ENCODE measurements around the gene DDX6. TPM values are rescaled to one million over a fixed set of nuclear protein-coding genes. Genes with fewer than 3 reads are reported as not detected.
"Not testable (repeated sequence)": the region's sequence is repeated elsewhere in the genome, so short reads cannot be mapped to it uniquely, and the experiment has no call there.

DDX6 gene
- total RNA-seq, 5 donors from 2014 or later (not counting 1 experiment from before 2014, with no cell fraction given), result 220 to 312 (median 244) TPM

DNA sequence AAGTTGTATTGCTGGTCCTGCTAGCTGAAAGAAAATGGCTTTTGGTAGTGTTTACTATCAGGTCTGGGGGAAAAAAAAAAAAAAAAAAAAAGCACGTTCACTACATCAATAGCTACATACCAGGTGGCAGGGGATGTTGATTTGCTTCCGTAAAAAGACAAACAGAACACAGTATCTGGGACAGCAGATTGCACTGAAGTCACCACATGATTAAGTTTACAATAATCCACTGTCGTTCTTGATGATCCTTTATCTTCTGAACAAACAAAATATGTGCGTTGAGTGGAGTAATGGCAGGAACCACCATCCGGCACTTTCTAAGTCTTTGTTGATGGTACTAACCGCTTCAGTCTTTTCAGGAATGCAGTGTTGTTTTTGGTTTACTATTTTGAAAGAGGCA is 48.7 kb downstream of the DDX6 start:
- no peaks in the 10 kb centered on the region for H3K36me3 Mint-ChIP-seq
- H3K4me3 Mint-ChIP-seq, result no peak overlapping the region
- no peak overlapping the region for H3K27ac Mint-ChIP-seq
- H3K27me3 Mint-ChIP-seq, result no peaks in the 10 kb centered on the region
- no peaks in the 10 kb centered on the region for H3K9me3 Mint-ChIP-seq
- H3K27me3 ChIP-seq (replicated peaks in 1 of 2; ENCODE audit: control insufficient read depth in 2 of 2, extremely low read depth in 1 of 2, insufficient read depth in 2 of 2, low read length in 1 of 2), result no peaks in the 10 kb centered on the region
- no peak overlapping the region for H3K27ac ChIP-seq (ENCODE audit: low read length)
- DNase-seq (no peak), ATAC-seq (replicated peaks in 1 of 4) (no peak)
- WGBS (ENCODE audit: insufficient coverage), result 93% methylated on average over 3 of the region's 6 CpGs
- CTCF ChIA-PET, result interaction anchor here in 1 of 2 donors (0.6 to 0.7 kb wide), 2 partner anchors 36 to 102 kb away, joined by 5 read pairs; no protein-coding TSS in a partner anchor
- H3K9me3 ChIP-seq, result no peaks in the 10 kb centered on the region
- peaks cover 0 to 4% (median 0%) of the 10 kb centered on the region in 3 donors for H3K4me1 Mint-ChIP-seq
- no peaks in the 10 kb centered on the region for H3K4me1 ChIP-seq (ENCODE audit: control insufficient read depth in 1 of 2, extremely low read depth in 1 of 2, insufficient read depth in 2 of 2, low read length in 2 of 2)
- H3K36me3 ChIP-seq (ENCODE audit: control insufficient read depth in 2 of 2, extremely low read depth in 1 of 2, insufficient read depth in 1 of 2, low read length in 1 of 2), result peaks cover 0 to 2% of the 10 kb centered on the region in 2 donors
- POLR2A ChIA-PET, result interaction anchor here in 1 of 2 donors (0.6 kb wide), 1 partner anchor 47 kb away, joined by 5 read pairs; no protein-coding TSS in a partner anchor
- no peak overlapping the region for H3K4me3 ChIP-seq (ENCODE audit: control insufficient read depth in 1 of 2, extremely low read depth in 1 of 2, low read length in 1 of 2)

DNA sequence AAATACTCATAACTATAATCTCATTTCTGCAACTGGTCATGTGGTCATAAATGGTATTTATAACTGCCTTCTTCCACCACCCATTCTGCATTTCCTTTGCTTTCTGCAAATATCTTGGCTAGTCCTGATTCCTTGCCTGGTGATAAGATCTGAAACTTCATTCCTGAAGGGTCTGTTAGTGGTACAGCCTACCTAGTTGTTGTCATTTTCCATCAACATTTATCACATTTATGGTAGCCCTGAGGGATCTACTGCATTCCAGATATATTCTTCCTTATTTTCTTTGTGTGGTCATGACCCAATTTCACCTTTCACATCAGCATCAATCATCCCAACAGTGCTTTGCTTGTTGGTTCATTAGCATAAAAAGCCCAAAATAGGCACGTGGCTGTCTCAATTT is 50.1 kb downstream of the DDX6 start:
- ChIA-PET CTCF (interaction anchor here in 1 of 2 donors (0.5 kb wide), 1 partner anchor 39 kb away, joined by 9 read pairs; no protein-coding TSS in a partner anchor), POLR2A (no interaction called here)
- no peak for ATAC-seq (replicated peaks in 1 of 4)
- H3K4me3 ChIP-seq (ENCODE audit: control insufficient read depth in 1 of 2, extremely low read depth in 1 of 2, low read length in 1 of 2), result no peak overlapping the region
- no peak for DNase-seq
- no peaks in the 10 kb centered on the region for H3K36me3 Mint-ChIP-seq
- WGBS (ENCODE audit: insufficient coverage), result 25% methylated on average over 1 of the region's 1 CpG
- H3K27ac ChIP-seq (ENCODE audit: low read length), result no peak overlapping the region
- no peaks in the 10 kb centered on the region for H3K9me3 Mint-ChIP-seq
- no peaks in the 10 kb centered on the region for H3K4me1 ChIP-seq (ENCODE audit: control insufficient read depth in 1 of 2, extremely low read depth in 1 of 2, insufficient read depth in 2 of 2, low read length in 2 of 2)
- no peaks in the 10 kb centered on the region for H3K4me1 Mint-ChIP-seq
- no peaks in the 10 kb centered on the region for H3K36me3 ChIP-seq (ENCODE audit: control insufficient read depth in 2 of 2, extremely low read depth in 1 of 2, insufficient read depth in 1 of 2, low read length in 1 of 2)
- no peaks in the 10 kb centered on the region for H3K9me3 ChIP-seq
- H3K27me3 Mint-ChIP-seq, result no peaks in the 10 kb centered on the region
- H3K27me3 ChIP-seq (replicated peaks in 1 of 2; ENCODE audit: control insufficient read depth in 2 of 2, extremely low read depth in 1 of 2, insufficient read depth in 2 of 2, low read length in 1 of 2), result no peaks in the 10 kb centered on the region
- no peak overlapping the region for H3K27ac Mint-ChIP-seq
- H3K4me3 Mint-ChIP-seq, result no peak overlapping the region

DNA sequence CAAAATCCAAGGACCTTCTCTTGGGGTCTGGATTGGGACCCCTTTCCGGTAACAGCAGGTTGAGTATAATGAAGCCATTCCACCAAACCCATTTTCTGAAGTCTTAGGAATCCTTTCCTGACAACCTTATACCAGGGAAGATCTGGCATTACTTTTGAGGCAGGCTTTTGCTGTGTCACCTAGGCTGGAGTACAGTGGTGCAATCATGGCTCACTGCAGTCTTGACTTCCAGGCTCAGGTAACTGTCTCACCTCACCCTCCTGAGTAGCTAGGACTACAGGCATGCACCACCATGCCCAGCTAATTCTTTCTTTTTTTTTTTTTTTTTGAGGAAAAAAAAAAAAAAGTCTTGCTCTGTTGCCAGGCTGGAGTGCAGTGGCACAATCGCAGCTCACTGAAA is 55.8 kb downstream of the DDX6 start:
- Histone ChIP-seq H3K27ac (ENCODE audit: low read length) (no peak overlapping the region), H3K4me3 (ENCODE audit: control insufficient read depth in 1 of 2, extremely low read depth in 1 of 2, low read length in 1 of 2) (no peak overlapping the region), H3K9me3 (no peaks in the 10 kb centered on the region), H3K36me3 (ENCODE audit: control insufficient read depth in 2 of 2, extremely low read depth in 1 of 2, insufficient read depth in 1 of 2, low read length in 1 of 2) (no peaks in the 10 kb centered on the region), H3K27me3 (replicated peaks in 1 of 2; ENCODE audit: control insufficient read depth in 2 of 2, extremely low read depth in 1 of 2, insufficient read depth in 2 of 2, low read length in 1 of 2) (no peaks in the 10 kb centered on the region), H3K4me1 (ENCODE audit: control insufficient read depth in 1 of 2, extremely low read depth in 1 of 2, insufficient read depth in 2 of 2, low read length in 2 of 2) (no peaks in the 10 kb centered on the region)
- no peaks in the 10 kb centered on the region for H3K4me1 Mint-ChIP-seq
- ATAC-seq (replicated peaks in 1 of 4), result no peak
- H3K27me3 Mint-ChIP-seq, result peaks cover 0 to 3% of the 10 kb centered on the region in 2 donors
- H3K27ac Mint-ChIP-seq, result no peak overlapping the region
- H3K4me3 Mint-ChIP-seq, result no peak overlapping the region
- no CpG with 5 or more reads among the region's 2 CpGs for WGBS (ENCODE audit: insufficient coverage)
- POLR2A ChIA-PET, result interaction anchor here in 1 of 2 donors (0.6 kb wide), 2 partner anchors 325 to 521 kb away, joined by 6 to 10 read pairs; no protein-coding TSS in a partner anchor
- CTCF ChIA-PET, result interaction anchor here in 1 of 2 donors (0.6 kb wide), 1 partner anchor 419 kb away, joined by 8 read pairs; no protein-coding TSS in a partner anchor
- no peaks in the 10 kb centered on the region for H3K9me3 Mint-ChIP-seq
- no peak for DNase-seq
- no peaks in the 10 kb centered on the region for H3K36me3 Mint-ChIP-seq

GRCh38 chr11:118734031-118734430 is 56.9 kb downstream of the DDX6 start:
- Histone ChIP-seq H3K27me3 (replicated peaks in 1 of 2; ENCODE audit: control insufficient read depth in 2 of 2, extremely low read depth in 1 of 2, insufficient read depth in 2 of 2, low read length in 1 of 2) (no peaks in the 10 kb centered on the region), H3K9me3 (no peaks in the 10 kb centered on the region), H3K4me1 (ENCODE audit: control insufficient read depth in 1 of 2, extremely low read depth in 1 of 2, insufficient read depth in 2 of 2, low read length in 2 of 2) (no peaks in the 10 kb centered on the region), H3K36me3 (ENCODE audit: control insufficient read depth in 2 of 2, extremely low read depth in 1 of 2, insufficient read depth in 1 of 2, low read length in 1 of 2) (no peaks in the 10 kb centered on the region), H3K27ac (ENCODE audit: low read length) (no peak overlapping the region), H3K4me3 (ENCODE audit: control insufficient read depth in 1 of 2, extremely low read depth in 1 of 2, low read length in 1 of 2) (no peak overlapping the region)
- POLR2A ChIA-PET, result no interaction called here
- DNase-seq, result no peak
- no peak overlapping the region for H3K4me3 Mint-ChIP-seq
- no peaks in the 10 kb centered on the region for H3K9me3 Mint-ChIP-seq
- 53% methylated on average over 3 of the region's 4 CpGs for WGBS (ENCODE audit: insufficient coverage)
- H3K36me3 Mint-ChIP-seq, result no peaks in the 10 kb centered on the region
- CTCF ChIA-PET, result no interaction called here
- no peaks in the 10 kb centered on the region for H3K4me1 Mint-ChIP-seq
- no peak overlapping the region for H3K27ac Mint-ChIP-seq
- H3K27me3 Mint-ChIP-seq, result peaks cover 0 to 7% of the 10 kb centered on the region in 2 donors
- ATAC-seq (replicated peaks in 1 of 4), result no peak

- H3K4me1 Mint-ChIP-seq; H3K27ac Mint-ChIP-seq; H3K4me1 ChIP-seq (ENCODE audit: control insufficient read depth in 1 of 2, extremely low read depth in 1 of 2, insufficient read depth in 2 of 2, low read length in 2 of 2); H3K27me3 Mint-ChIP-seq; H3K4me3 ChIP-seq (ENCODE audit: control insufficient read depth in 1 of 2, extremely low read depth in 1 of 2, low read length in 1 of 2); H3K27ac ChIP-seq (ENCODE audit: low read length); POLR2A ChIA-PET; H3K36me3 ChIP-seq (ENCODE audit: control insufficient read depth in 2 of 2, extremely low read depth in 1 of 2, insufficient read depth in 1 of 2, low read length in 1 of 2); H3K4me3 Mint-ChIP-seq; H3K9me3 Mint-ChIP-seq; H3K27me3 ChIP-seq (replicated peaks in 1 of 2; ENCODE audit: control insufficient read depth in 2 of 2, extremely low read depth in 1 of 2, insufficient read depth in 2 of 2, low read length in 1 of 2); CTCF ChIA-PET; H3K36me3 Mint-ChIP-seq; H3K9me3 ChIP-seq; ATAC-seq (replicated peaks in 1 of 4); DNase-seq: not testable (repeated sequence)
- no CpG with 5 or more reads among the region's 6 CpGs for WGBS (ENCODE audit: insufficient coverage)
Observed at GRCh38 chr11:118729753-118730152, 61.2 kb downstream of the DDX6 start.

- not testable (repeated sequence) for ATAC-seq (replicated peaks in 1 of 4)
Observed at GRCh38 chr11:118728112-118728511, 62.9 kb downstream of the DDX6 start.

DNA sequence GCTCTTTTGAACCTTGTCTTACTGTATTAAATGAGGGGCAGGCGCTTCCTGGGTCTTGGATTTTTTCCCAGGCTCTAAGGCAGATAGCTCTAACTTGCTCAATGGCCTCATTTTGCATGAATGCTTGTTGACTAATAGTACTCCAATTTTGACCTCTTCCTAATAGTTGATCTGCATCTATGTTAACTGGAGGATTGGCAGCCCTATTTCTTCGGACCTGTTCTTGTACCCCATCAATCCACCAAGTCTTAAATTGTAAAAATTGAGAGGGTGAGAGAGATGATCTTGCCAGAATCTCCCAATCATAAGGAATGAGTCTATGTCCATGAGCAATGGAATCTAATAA is 63.3 kb downstream of the DDX6 start:
- H3K4me3 Mint-ChIP-seq; H3K4me3 ChIP-seq (ENCODE audit: control insufficient read depth in 1 of 2, extremely low read depth in 1 of 2, low read length in 1 of 2); ATAC-seq (replicated peaks in 1 of 4); H3K9me3 Mint-ChIP-seq; H3K27me3 Mint-ChIP-seq; H3K27me3 ChIP-seq (replicated peaks in 1 of 2; ENCODE audit: control insufficient read depth in 2 of 2, extremely low read depth in 1 of 2, insufficient read depth in 2 of 2, low read length in 1 of 2); CTCF ChIA-PET; DNase-seq; H3K36me3 ChIP-seq (ENCODE audit: control insufficient read depth in 2 of 2, extremely low read depth in 1 of 2, insufficient read depth in 1 of 2, low read length in 1 of 2); H3K27ac Mint-ChIP-seq; H3K9me3 ChIP-seq; H3K4me1 ChIP-seq (ENCODE audit: control insufficient read depth in 1 of 2, extremely low read depth in 1 of 2, insufficient read depth in 2 of 2, low read length in 2 of 2); POLR2A ChIA-PET; H3K36me3 Mint-ChIP-seq; H3K27ac ChIP-seq (ENCODE audit: low read length); H3K4me1 Mint-ChIP-seq: not testable (repeated sequence)
- no CpG with 5 or more reads among the region's 2 CpGs for WGBS (ENCODE audit: insufficient coverage)

More at GRCh38 chr11:118728112-118728511, 62.9 kb downstream of the DDX6 start:
- H3K27ac ChIP-seq (ENCODE audit: low read length); POLR2A ChIA-PET; H3K9me3 ChIP-seq; H3K4me1 ChIP-seq (ENCODE audit: control insufficient read depth in 1 of 2, extremely low read depth in 1 of 2, insufficient read depth in 2 of 2, low read length in 2 of 2); H3K27me3 ChIP-seq (replicated peaks in 1 of 2; ENCODE audit: control insufficient read depth in 2 of 2, extremely low read depth in 1 of 2, insufficient read depth in 2 of 2, low read length in 1 of 2); H3K27me3 Mint-ChIP-seq; H3K4me3 ChIP-seq (ENCODE audit: control insufficient read depth in 1 of 2, extremely low read depth in 1 of 2, low read length in 1 of 2); H3K36me3 ChIP-seq (ENCODE audit: control insufficient read depth in 2 of 2, extremely low read depth in 1 of 2, insufficient read depth in 1 of 2, low read length in 1 of 2); H3K4me3 Mint-ChIP-seq; H3K36me3 Mint-ChIP-seq; H3K9me3 Mint-ChIP-seq; CTCF ChIA-PET; H3K4me1 Mint-ChIP-seq; H3K27ac Mint-ChIP-seq: not testable (repeated sequence)
- 100% methylated on average over 2 of the region's 10 CpGs for WGBS (ENCODE audit: insufficient coverage)
- peak in 3 of 35 experiments; percentile 2 to 8 (median 6) for DNase-seq
